Measurements from ENCODE around the gene SORD. TPM values are rescaled to one million over a fixed set of nuclear protein-coding genes. Genes with fewer than 3 reads are reported as not detected.

The SORD gene
- total and polyA plus RNA-seq, 11 donors, result 3.4 to 16.7 (median 9.4) TPM

DNA sequence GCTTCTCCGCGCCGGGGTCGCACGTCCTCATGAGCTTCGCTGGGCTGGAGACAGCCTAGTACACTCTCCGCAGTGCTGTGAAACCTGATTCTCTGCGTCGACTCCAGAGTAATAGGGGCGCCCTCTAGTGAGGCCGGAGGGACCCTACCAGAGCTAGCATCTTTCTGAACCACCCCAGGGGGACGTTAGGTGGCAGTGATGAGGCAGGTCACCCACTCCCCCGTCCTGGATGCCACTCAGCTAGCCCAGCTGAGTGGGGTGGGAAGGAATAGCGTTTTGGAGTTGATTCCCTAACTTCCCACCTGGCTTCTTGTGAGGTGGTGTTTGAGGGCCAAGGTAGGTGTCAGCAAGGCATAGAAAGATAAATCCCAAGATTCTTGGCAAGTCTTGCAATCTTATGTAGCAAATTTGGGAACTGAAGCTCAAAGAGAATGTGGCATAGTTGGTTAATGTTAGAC lies 95.2 kb downstream of the SORD start:
- H3K4me3 ChIP-seq, result peak overlapping the region in 10 of 12 donors; percentile 2 to 49 (median 30)
- no peaks in the 10 kb centered on the region for H3K9me3 ChIP-seq
- peak; percentile 94 to 99 (median 96) for ATAC-seq
- H3K36me3 ChIP-seq, result no peaks in the 10 kb centered on the region
- peak; percentile 87 to 100 (median 97) for TF ChIP-seq CTCF (IDR thresholded peaks at IDR 0.05)
- TF ChIP-seq POLR2A (IDR thresholded peaks at IDR 0.05), result no peak
- no peak overlapping the region for H3K27ac ChIP-seq
- peaks cover 0 to 29% (median 15%) of the 10 kb centered on the region in 12 donors for H3K4me1 ChIP-seq
- H3K27me3 ChIP-seq, result peaks cover 30 to 92% (median 54%) of the 10 kb centered on the region in 9 donors
- intact Hi-C loops (cut with DNase I), result loop anchor here in 5 of 10 donors (5.0 to 10.0 kb wide), 7 partner anchors 53 to 153 kb away; no protein-coding TSS in a partner anchor
- 0 to 1% (median 0%) methylated on average over 14 of the region's 14 CpGs for WGBS, 4 donors
- peak; percentile 83 to 89 (median 87) for DNase-seq

DNA sequence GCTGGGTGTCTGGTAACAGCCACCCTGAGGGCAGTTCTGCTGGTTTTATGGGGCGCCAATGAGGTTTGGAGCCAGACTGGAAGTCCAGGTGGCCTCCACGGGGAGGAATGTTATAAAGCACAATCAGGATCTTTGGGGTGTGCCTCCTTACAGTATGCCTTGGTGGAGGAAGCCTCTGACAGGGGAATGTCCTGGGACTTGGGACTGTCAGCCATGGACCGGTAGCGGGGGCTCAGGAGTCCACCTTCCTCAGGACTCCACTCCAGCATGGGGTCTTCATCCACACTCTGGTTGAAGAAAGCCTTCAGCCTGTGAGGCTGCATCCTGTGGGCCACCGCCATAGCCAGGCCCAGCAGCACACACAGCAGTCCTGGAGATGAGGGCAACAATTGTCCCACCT lies 96.0 kb downstream of the SORD start:
- H3K36me3 ChIP-seq, result no peaks in the 10 kb centered on the region
- H3K27ac ChIP-seq, result no peak overlapping the region
- no peak for TF ChIP-seq POLR2A (IDR thresholded peaks at IDR 0.05)
- no peak for TF ChIP-seq CTCF (IDR thresholded peaks at IDR 0.05)
- no peak for DNase-seq
- H3K9me3 ChIP-seq, result no peaks in the 10 kb centered on the region
- no peak overlapping the region for H3K4me3 ChIP-seq
- ATAC-seq, result no peak
- intact Hi-C loops (cut with DNase I), result loop anchor here in 5 of 10 donors (5.0 to 10.0 kb wide), 7 partner anchors 54 to 154 kb away; no protein-coding TSS in a partner anchor
- WGBS, 4 donors, result 83 to 95% (median 87%) methylated on average over 2 to 5 of the region's 5 CpGs
- H3K27me3 ChIP-seq, result peaks cover 21 to 83% (median 51%) of the 10 kb centered on the region in 9 donors
- peaks cover 0 to 27% (median 14%) of the 10 kb centered on the region in 12 donors for H3K4me1 ChIP-seq

GRCh38 chr15:45120081-45120972 lies 97.3 kb downstream of the SORD start:
- Histone ChIP-seq H3K9me3 (no peaks in the 10 kb centered on the region), H3K27ac (no peak overlapping the region), H3K27me3 (peaks cover 12 to 76% (median 39%) of the 10 kb centered on the region in 9 donors), H3K4me3 (no peak overlapping the region), H3K4me1 (peaks cover 0 to 18% (median 9%) of the 10 kb centered on the region in 12 donors), H3K36me3 (no peaks in the 10 kb centered on the region)
- intact Hi-C loops (cut with DNase I), result no loop called here
- ATAC-seq (no peak), DNase-seq (no peak)
- WGBS, 4 donors, result 94 to 95% (median 95%) methylated on average over 6 to 10 of the region's 10 CpGs
- no peak for TF ChIP-seq POLR2A (IDR thresholded peaks at IDR 0.05)
- TF ChIP-seq CTCF (IDR thresholded peaks at IDR 0.05), result no peak

GRCh38 chr15:45121020-45121419 lies 98.0 kb downstream of the SORD start:
- TF ChIP-seq POLR2A (IDR thresholded peaks at IDR 0.05) (no peak), CTCF (IDR thresholded peaks at IDR 0.05) (no peak)
- ATAC-seq (no peak), DNase-seq (no peak)
- peaks cover 0 to 18% (median 9%) of the 10 kb centered on the region in 12 donors for H3K4me1 ChIP-seq
- no peaks in the 10 kb centered on the region for H3K36me3 ChIP-seq
- no peaks in the 10 kb centered on the region for H3K9me3 ChIP-seq
- WGBS, 4 donors, result 89 to 97% (median 93%) methylated on average over 3 of the region's 3 CpGs
- intact Hi-C loops (cut with DNase I), result no loop called here
- H3K27me3 ChIP-seq, result peaks cover 12 to 74% (median 32%) of the 10 kb centered on the region in 9 donors
- H3K4me3 ChIP-seq, result no peak overlapping the region
- no peak overlapping the region for H3K27ac ChIP-seq
